Epithelial cell of prostate (primary cell): ENCODE measurements around the gene POU6F2.
"Not testable (repeated sequence)": the region's sequence is repeated elsewhere in the genome, so short reads cannot be mapped to it uniquely, and the experiment has no call there.

Experiments used
- DNase-seq: peaks from one replicate; pipeline ENCODE4 v3.0.0-alpha.2; 2011; ENCODE audit warnings: low read depth, low spot score
- H3K27ac ChIP-seq: fragments of 450-650 bp; 2 replicates; pipeline ENCODE4 v1.5.1; 2017; ENCODE audit warnings: mild to moderate bottlenecking

The POU6F2 gene

DNA sequence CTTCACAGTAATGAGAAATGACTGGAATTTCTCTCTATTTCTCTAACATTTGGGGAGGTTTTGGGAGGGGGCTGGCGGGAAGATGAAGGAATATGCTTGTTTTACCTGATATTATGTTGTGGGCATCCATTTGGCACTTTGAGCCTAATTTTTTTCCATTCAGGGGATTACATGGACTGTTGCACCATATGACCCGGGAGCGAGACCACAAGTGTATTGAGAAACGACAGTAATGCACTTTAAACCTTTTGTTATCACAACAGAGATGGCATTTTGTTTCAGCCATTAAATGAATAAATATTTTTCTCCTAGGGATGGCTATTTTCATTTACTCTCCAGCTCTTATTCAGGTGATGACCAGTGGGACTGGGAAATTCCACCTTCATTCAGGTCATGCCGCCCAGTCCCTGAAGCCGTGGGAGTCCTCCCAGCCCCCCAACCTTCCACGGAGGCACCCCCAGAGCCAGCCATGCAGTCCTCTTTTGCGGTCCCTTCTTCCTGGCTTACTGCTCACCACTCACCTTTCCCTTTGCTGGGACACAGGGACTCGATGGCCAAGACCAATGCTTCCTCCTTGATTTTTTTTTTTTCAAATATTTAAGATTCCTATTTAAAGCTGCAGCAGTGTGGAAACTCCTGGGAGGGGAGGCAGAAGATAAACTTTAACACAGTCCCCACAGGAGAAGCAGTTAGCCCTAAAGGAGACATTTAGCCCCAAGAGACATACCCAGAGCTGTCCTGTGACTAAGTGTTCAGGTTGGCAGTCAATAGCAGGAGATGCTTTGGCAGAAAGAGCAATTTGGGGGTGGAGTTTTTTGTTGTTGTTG, 397.6 kb downstream of the POU6F2 start:
- no peak overlapping the region for H3K27ac ChIP-seq
- DNase-seq = no peak

DNA sequence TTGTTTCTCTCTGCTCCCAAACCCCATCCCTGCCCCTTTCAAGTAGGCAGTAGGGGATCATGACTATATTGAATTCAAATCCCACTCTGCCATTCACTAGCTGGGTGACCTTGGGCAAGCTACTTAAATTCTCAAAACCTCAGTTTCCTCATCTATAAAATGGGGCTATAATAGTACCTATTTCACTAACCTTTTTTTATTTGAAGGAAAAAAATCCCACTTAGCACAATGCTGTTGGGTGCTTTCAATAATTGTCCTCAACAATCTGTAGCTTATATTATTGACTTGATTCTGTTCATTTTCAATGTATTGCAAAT, 398.1 kb downstream of the POU6F2 start:
- no peak overlapping the region for H3K27ac ChIP-seq
- no peak for DNase-seq

DNA sequence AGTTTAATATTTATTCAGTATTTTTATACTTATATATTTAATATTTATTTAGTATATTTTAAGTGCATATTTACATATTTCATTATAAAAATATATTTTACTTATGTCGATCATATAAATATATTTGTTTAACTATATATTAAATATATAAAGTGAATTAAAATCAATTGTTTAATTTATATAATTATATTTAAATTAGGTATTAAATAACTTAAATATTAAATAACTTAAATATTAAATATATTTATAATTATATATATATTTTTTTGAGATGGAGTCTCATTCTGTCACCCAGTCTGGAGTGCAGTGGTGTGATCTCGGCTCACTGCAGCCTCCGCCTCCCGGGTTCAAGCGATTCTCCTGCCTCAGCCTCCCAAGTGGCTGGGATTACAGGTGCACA, 399.2 kb downstream of the POU6F2 start:
- DNase-seq, H3K27ac ChIP-seq: not testable (repeated sequence)

DNA sequence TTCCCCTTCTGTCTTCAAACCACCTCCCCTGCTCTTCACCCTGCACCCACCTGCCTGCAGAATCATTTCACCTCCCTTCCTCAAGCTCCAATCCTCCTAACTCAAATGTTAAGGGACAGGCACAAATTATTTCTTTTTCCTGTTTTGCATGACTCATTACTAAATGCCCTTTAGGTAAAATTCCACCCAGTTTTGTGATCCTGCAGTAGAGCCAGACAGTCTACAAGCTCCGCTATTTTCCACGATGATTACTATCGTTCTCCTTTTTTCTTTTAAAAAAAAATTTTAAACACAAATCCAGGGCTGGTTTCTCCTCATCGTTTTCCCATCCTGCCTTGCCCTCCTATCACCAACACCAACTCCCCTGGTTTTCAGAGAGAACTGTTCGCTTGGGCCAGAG, 401.7 kb downstream of the POU6F2 start:
- H3K27ac ChIP-seq = no peak overlapping the region
- DNase-seq = no peak

DNA sequence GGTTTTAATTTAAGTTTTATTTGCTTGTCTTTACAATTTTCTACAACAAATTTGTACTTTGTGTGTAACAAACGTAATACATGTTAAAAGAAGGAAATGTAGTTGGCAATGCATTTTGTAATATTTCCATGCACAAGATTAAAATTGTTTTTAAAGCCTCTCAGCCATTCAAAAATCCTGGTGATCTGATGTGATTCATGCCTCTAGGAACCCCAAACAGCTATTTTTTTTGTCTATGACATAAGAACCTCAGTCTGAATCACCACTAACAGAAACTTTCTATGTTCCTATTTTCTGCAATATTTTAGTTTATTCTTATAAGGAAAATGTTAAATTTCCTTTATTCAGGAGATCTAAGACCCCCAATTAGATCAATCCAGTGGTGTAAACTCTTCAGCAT, 405.4 kb downstream of the POU6F2 start:
- DNase-seq = no peak
- no peak overlapping the region for H3K27ac ChIP-seq

DNA sequence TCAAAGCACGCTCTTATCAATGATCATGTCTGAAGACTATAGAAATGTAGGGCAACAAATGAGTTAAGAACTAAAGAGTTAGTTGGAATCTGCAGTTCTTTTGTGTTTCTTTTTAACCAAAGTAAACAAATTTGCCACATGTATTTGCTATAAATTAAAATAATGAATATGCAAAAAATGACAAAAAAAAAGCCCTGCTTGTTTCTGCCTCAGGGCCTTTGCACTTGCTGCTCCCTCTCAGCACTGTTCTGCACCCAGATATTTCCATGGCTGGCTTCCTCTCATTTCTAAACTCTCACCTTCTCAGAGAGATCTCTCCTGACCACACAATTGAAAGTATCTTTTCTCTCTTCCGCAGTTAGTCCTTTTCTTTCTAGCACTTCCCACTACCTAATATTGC, 406.7 kb downstream of the POU6F2 start:
- no peak overlapping the region for H3K27ac ChIP-seq

DNA sequence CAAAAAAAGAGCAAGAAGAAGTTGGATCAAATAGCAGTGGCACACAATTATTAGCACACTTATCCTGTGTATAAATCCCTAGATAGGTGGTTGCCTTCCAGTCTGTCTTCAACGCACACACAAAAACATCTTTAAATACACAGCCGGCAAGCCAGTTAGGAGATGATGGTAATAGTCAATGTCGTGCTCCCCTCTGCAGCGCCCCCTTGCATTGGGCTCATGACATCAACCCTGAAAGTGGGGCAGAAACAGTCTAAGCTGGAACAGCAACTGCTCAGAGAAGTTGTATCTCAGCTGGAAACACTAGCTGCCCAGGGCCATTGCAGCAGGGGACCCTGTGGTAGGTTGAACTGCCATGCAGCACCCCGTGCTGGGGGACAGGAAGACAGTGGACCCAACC, 409.0 kb downstream of the POU6F2 start:
- H3K27ac ChIP-seq = no peak overlapping the region

More for the DNA sequence above, 406.7 kb downstream of the POU6F2 start:
- DNase-seq = no peak

DNA sequence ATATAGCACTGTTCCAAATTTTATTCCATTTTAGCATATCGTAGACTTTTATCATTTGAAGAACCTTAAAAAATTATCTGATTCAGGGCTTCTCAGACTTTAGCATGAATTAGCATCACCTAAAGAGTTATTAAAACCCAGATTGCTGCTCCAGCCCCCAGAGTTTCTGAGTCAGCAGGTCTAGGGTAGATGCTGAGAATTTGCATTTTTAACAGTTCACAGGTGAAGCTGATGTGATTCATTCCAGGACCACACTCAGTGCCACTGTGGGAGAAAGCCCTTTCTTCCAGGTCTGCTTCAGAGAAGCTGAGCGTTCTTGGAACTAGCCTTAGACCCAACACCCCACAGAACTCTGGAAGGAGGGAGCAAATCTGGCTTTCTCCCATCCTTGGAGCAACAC, 414.4 kb downstream of the POU6F2 start:
- DNase-seq = no peak
- H3K27ac ChIP-seq = no peak overlapping the region

More for the DNA sequence above, 409.0 kb downstream of the POU6F2 start:
- DNase-seq = no peak

DNA sequence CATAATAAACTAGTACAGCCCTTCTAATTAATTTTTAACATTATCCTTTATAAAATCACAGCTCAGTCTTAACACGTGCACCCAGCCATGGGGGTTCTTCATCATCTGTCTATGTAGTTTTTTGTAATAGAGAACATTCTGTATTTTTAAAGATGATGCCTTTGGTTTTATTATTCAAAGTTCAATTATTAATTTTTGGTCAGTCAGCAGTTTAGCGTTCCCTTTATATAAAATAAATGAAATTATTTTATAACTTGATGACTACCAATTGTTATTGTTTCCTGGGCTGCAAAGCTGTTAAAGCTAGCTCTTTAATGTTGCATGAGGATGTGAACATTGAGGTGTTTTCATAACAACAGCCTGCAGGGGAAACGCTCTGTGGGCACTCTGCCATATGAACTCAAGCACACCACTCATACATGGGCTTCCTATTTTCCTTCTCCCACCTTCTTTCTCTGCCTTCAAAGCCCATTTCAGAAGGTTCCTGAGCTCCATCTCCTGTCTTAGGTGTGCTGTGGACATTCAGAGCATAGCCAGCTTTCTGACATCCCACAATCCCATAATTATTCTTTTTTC, 416.5 kb downstream of the POU6F2 start:
- no peak overlapping the region for H3K27ac ChIP-seq
- DNase-seq = no peak

DNA sequence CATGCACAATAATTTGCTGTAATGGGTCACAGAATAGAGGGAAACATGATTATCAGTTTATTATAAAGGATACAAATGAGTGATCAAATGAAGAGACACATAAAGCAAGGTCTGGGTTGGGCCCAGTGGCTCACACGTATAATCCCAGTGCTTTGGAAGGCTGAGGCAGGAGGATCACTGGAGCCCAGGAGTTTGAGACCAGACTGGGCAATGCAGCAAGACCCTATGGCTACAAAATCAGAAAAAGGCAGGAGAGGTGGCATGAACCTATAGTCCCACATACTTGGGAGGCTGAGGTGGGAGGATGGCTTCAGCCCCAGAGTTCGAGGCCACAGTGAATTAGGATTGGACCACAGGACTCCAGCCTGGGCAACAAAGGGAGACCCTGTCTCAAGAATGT, 421.7 kb downstream of the POU6F2 start:
- no peak overlapping the region for H3K27ac ChIP-seq
- DNase-seq = no peak

DNA sequence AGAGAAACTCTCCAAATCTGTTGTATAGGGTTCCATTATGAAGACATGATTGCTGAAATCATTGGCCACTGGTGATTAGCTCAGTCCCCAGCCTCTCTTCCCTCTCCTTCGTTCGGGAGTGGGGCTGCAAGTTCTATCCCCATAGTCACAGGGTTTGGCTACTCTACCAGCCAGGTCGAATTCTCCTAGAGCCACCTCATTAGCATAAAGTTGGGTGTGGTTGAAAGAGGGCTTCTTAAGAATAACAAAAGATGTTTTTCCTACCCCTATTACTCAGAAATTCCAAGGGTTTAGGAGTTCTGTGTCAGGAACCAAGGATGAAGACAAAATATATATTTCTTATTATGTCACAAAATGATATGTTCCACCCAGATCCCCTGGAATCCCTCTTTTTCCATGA, 422.3 kb downstream of the POU6F2 start:
- H3K27ac ChIP-seq = no peak overlapping the region
- DNase-seq = no peak

DNA sequence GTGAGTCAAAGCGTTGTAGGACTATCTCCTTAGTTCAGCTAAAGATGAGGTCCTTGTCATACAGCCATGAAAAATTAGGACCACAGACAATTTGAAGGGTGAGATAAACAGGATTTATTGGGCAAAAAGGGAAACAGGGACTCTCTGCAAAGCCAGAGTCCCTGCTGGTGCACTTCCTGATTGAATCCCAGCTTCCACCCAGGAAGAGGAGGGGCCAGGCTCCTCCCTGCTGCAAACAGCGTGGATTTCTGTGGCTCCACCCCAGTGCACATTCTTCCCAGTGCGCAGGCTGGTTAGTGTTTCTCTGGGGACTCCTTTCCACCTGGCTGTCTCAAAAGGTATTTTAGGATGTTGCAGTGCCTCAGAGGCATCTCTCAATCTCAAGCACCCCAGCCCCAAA, 423.1 kb downstream of the POU6F2 start:
- no peak for DNase-seq

DNA sequence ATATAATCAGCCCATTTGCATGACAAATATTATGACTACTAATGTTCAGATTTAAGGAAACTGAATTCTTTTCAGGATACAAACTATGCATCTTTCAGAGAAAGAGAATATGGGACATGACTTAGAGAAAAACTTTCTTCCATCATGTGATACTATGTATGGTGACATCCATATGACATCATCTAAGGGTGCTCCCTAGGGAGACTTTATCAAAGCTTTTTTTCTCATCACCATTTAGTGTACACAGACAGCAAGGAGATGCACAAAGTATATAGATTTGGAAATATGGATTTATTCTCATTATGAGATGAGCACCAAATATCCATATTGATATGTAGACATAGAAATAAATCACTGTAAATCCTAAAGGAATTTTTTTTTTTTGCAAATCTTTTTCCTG, 424.3 kb downstream of the POU6F2 start:
- no peak overlapping the region for H3K27ac ChIP-seq
- no peak for DNase-seq

More for the DNA sequence above, 423.1 kb downstream of the POU6F2 start:
- no peak overlapping the region for H3K27ac ChIP-seq

DNA sequence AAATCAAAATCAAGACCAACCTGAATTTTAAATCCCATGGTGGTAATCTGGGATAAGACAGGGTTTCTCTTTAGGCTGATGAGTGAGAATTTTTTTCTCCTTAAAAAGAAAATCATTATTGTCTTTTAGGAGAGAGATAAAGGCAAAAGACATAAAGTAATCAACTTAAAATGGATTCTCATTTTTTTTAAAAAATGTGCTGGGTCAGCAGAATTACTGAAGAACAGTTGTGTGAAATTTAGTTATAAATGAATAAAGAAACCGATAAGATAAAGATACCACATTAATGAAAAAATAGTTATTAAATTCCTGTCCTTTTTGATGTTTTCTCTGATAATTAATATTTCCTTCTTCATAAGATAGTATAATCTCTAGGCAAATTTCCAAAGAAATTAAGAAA, 427.2 kb downstream of the POU6F2 start:
- no peak for DNase-seq
- no peak overlapping the region for H3K27ac ChIP-seq

DNA sequence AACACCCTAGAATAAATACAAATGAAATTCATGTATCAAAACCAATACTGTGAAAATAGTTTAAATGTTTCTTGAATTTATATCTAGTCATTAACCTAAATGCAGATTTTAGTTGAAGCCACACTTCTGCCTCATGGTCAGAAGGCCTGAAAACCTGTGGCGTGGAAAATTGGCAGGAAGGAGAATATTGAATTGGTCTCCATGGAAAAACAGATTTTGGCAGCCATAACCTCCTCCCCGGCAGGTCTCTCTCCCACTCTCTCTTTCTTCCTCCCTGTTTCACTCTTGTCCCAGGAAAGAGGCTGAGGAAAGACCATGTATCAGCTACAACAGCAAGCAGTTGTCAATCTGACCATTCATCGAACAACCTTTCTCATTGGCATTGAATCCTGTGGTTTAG, 427.9 kb downstream of the POU6F2 start:
- no peak overlapping the region for H3K27ac ChIP-seq
- no peak for DNase-seq

DNA sequence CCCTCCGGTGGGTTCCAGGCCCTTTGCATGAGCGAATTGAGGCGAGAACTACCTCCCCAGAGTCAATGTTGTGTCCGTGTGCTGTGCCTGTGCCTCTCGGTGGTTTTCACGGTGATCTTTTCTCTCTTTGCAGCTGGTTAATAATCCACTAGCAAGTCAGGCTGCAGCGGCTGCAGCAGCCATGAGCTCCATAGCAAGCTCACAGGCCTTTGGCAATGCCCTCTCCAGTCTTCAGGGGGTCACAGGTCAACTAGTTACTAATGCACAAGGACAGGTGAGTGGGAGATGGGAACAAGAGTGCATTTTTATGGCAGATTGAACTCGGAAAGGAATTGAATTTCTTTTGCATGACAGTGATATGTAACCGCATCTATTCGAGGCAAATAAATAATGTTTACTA, 428.8 kb downstream of the POU6F2 start:
- no peak for DNase-seq

DNA sequence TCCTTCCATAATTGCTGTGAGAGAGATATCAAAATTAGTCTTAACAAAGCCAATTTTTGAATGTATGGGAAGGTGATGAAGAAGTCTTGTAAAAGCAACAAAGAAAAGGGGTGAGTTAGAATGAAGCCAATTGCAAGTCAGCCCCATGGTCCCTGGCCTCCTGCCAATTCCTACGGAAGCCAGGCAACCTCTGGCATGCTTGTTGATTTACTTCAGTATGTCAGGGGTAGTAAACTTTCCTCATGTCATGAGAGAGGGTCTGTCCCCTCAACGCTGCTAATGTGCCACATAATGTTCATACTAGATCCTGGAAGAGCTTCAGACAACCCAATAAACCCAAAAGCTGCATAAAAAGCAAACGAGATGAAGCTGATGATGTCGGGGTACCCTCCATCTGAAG, 429.4 kb downstream of the POU6F2 start:
- H3K27ac ChIP-seq = no peak overlapping the region
- no peak for DNase-seq

More for the DNA sequence above, 428.8 kb downstream of the POU6F2 start:
- no peak overlapping the region for H3K27ac ChIP-seq

DNA sequence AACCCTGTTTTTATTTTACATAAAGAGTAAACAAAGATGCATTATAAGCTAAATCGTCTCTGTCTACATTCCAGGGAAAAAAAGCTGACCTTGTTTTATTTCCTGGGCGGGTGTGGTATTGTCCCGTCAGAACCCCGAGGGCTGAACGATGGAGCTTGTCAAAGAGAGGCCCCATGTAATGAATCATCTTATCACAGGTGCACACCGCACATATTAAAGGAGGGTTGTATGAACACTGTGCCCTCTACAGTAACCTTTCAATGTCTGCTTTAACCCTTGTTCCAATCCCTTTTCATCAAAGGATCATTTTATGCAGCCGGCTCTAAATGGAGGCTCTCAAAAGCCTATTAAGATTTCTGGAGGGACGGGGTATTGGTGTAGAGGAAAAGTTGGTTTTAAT, 430.0 kb downstream of the POU6F2 start:
- no peak overlapping the region for H3K27ac ChIP-seq
- no peak for DNase-seq

DNA sequence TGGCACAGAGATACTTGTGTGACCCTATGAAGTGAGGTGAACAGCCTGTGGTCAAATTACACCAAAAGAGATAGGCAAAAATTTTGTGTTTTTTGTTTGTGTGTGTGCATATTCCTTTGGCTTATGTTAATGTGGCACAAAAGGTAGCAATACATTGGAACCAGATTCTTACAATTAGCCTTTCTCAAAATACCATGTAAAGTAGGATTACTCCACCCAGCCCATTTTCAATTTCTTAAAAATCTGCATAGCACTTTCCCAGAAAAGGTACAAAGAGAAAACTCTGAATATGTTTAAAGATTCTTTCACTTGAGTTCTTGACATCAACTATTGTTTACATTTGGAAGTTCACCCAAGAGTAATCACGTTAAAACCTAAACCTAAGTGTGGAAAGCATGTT, 431.2 kb downstream of the POU6F2 start:
- no peak overlapping the region for H3K27ac ChIP-seq
- no peak for DNase-seq

DNA sequence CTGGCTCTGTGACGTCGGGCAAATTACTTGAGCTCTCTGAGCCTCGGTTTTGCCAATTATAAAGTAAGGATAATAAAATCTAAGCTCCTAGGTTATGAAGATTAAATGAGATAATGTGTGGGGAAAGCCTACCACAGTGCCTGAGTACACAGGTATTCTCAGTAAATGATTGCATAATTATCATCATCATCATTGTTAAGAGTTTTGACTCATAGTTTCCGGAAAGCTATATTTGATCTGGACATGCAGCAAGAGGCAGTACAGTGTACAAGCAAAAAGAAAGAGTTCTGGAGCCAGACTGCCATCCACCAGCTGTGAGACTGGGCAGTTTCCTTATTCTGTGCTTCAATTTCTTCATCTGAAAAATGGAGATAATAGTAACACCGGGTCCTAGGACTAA, 432.9 kb downstream of the POU6F2 start:
- no peak overlapping the region for H3K27ac ChIP-seq
- no peak for DNase-seq

DNA sequence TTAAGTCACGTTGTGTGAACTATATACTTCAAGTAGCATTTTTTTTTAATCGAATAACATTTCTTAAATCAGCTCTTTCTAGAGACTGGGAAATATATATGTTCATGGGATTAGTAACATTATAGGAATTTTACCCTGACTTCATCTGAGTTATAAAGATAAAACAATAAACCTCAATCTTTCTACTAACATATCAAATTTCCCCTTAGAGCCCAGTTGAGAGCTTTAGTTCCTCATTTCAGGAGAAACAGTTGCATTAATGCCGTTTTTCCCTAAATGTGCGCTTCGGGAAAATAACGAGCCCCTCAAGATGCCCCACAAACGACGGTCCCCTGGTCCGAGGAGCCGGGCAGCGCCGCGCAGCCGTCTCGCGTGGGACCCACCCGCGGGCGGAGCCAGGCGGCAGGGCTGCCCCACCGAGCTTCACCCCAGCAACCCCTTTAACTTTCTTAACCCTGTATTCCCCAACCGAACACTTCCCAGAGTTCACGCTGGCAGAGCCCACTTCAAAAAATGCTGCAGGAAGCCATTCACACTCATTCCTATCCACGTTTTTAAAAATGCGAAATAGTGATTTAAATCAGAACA, 436.0 kb downstream of the POU6F2 start:
- no peak for DNase-seq
- H3K27ac ChIP-seq = no peak overlapping the region
